ENCODE measurements around the gene FBXW5.
A peak's percentile ranks its signal among the peaks of the same experiment; 100 is the strongest.

FBXW5 gene

DNA sequence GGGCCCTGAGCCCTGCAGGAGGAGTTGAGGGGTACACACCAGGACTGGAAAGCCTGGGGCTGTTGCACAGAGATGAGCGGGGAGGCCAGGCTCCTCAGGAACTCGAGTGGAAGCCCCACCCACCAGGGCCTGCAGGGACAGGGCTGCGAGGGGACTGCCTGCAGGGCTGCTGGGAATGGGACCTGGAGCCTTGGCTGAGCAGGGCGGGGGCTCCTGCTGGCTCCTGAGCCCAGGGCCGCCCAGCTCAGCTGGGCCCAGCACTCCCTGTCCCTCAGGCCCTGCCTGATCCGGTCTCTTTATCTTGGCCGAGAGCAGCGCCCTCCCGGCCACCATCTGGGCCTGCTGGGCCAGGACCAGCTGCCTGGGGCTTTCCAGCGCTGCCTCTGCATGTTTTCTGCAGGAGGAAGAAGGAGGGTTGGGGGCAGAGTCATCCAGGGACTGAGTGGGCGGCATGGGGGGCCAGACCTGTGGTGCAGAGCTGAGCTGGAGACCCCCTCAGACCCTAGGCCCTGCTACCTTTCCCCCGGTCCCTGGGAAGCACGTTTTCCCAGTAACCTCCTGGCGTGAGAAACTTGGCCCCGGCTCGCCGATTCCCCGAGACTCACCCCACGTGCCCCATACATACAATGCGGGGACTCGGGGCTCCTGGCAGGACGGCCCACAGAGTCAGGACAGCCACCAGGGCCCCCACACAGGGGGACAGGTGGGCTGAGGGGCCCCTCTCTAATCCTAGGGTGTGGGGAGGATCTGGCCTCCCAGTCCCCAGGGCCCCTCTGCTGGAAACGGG is 16.9 kb upstream of the FBXW5 start:
- DNase-seq (ENCODE audit: low spot score), result no peak

DNA sequence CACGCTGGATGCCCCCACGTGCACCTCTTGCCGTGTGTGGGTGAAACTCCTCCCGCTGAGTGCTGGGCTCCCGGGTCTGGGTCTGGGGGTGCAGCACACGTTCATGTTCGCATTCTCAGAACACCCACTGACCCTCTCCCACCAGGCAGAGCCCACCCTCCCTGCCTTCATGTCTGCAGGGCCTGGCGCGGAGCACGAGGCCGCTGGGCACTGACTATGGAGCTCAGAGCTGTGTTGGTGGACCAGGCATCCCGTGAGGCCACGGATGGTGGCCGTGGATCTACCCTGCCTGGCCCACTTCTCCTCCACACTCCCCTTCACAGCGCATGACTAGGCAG is 16.4 kb upstream of the FBXW5 start:
- DNase-seq (ENCODE audit: low spot score), result no peak

DNA sequence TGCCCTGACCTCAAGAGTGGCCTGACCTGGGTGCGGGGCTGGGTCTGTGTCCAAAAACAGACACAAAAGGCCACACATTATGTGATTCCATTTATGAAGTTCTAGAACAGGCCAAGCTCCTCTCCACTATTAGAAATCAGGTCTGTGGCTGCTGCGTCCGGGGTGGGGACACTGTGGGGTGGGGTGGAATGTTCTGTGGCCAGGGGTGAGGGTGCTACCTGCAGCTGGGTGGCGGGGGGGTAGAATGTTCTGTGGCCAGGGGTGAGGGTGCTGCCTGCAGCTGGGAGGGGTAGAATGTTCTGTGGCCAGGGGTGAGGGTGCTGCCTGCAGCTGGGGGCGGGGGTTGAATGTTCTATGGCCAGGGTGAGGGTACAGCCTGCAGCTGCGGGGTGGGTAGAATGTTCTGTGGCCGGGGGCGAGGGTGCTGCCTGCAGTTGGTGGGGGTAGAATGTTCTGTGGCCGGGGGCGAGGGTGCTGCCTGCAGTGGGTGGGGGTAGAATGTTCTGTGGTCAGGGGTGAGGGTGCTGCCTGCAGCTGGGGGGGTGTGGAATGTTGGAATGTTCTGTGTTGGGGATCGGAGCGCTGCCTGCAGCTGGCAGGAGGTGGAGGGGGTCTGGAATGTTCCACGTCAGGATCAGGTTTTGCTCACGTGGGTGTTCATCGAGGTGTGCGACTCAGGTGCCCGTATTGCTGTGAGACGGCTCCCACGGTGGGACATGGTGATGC is 15.8 kb upstream of the FBXW5 start:
- no peak for DNase-seq (ENCODE audit: low spot score)

DNA sequence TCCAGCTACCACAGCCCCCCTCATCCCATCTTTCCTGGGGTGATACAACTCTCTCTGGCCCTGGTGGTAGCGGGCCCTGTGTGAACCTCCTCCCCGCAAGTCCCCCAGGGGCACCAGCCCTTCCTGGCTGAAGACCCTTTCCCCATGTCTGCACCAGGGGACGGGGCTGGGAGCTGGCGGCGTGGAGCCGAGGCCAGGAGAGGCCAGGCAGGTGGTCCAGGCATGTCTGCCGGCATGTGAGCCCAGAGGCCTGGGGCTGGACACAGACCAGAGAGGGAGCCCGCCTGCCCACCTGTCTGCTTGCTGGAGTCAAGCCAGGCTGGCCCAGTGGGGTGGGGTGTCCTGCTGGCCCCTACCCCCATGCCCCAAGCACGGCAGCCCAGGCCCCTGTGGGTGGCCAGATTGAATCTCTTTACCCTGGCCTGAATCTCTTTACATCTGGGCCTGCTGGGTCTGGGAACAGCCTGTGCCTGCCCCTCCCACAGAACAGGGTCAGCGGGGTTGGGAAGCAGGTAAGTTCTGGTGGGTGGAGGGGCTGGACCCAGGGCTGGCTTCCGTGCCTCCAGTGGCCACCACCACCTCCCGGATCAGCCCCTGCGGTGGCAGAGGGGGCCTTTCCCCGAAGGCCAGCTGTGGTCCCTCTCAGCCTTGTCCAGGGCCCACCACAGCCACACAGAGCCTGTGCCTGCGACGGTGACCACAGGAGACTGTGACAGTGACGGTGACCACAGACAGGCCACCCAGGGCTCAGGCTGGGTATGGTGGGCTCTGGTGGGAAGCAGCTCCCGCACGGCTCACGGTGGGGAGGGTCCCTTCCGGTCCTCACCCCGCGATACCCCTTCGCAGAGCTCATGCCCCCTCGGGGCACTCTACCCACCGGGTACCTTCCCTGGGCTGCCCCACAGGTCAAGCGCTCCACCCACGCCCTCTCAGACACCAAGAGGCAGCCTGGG is 14.6 kb upstream of the FBXW5 start:
- DNase-seq (ENCODE audit: low spot score), result no peak

DNA sequence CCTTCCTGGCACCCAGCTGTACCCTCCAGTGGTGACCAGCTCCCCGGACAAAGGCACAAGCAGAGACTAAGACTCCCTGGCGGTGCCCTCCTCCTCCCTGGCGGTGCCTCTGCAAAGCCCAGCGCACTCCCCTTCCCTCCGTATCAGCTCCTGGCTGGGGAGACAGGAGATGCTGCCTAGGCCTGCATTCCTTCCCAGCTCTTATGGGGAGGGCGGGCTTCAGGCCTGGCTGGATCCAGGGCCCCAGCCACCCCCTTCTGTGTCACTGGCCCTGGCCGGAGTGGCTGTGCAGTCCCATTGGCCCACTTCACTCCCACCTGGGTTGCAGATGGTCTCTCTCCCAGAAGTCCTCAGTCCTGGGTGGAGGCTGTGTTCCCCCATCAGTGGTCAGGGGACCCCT is 13.9 kb upstream of the FBXW5 start:
- DNase-seq (ENCODE audit: low spot score), result no peak

DNA sequence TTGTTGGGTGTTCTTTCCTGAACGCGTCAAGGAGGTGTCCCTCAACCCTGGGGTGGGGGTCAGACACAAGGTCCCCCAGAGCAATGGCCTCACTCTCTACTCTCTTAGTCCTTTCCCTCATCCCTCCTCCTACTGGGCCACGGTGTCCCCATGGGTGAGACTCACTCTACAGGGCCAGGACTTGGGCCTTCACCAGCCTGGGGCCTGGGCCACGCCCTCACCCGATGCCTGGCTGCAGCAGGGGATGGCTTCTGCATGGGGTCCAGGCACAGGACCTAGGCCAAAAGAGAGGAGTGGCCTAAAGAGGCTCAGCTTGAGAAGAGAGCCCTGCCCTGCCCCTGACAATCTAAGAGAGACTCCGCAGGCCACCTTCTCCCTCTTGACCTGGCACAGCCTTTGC is 13.4 kb upstream of the FBXW5 start:
- DNase-seq (ENCODE audit: low spot score), result no peak

DNA sequence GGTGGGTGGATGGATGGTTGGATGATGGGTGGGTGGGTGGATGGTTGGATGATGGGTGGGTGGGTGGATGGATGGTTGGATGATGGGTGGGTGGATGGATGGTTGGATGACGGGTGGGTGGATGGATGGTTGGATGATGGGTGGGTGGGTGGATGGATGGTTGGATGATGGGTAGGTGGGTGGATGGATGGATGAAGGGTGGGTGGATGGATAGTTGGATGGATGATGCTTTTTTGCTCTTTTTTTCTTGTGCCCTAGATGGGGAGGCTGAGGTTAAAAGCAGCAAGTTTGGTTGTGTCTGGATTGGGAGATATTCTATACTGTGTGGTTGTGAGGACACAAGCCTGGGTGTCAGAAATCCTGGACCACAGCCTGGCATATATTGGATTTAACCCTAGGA is 12.9 kb upstream of the FBXW5 start:
- DNase-seq (ENCODE audit: low spot score), result no peak

DNA sequence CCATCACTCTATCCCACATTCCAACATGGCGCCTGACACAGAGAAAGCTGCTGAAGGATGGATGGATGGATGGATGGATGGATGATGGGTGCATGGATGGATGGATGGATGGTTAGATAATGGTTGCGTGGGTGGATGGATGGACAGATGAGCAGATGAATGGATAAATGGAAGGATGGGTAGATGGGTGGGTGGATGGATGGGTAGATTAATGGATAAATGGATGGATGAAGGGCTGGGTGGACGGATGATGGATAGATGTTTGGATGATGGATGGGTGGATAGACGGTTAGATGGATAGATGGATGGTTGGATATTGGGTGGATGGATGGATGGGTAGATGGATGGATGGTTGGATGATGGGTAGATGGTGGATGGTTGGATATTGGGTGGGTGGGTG is 12.1 kb upstream of the FBXW5 start:
- DNase-seq (ENCODE audit: low spot score), result no peak

DNA sequence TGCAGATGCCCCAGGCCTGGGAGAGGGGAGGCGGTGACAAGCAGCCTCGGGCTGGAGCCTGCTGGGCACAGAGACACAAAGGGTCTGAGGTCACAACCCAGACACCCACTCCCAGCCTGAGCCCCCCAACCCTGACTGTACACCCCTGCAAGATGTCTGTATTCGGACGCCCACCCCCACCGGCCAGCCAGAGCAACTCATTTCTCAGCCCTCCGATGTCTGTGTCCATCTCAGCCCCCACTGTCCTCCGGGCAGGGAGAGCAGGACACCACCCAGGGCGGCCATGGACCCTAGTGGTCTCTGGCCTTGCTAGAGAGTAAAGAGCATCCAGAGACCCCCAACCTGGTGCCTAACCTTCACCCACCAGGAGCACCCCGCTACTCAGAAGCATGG is 11.4 kb upstream of the FBXW5 start:
- no peak for DNase-seq (ENCODE audit: low spot score)

DNA sequence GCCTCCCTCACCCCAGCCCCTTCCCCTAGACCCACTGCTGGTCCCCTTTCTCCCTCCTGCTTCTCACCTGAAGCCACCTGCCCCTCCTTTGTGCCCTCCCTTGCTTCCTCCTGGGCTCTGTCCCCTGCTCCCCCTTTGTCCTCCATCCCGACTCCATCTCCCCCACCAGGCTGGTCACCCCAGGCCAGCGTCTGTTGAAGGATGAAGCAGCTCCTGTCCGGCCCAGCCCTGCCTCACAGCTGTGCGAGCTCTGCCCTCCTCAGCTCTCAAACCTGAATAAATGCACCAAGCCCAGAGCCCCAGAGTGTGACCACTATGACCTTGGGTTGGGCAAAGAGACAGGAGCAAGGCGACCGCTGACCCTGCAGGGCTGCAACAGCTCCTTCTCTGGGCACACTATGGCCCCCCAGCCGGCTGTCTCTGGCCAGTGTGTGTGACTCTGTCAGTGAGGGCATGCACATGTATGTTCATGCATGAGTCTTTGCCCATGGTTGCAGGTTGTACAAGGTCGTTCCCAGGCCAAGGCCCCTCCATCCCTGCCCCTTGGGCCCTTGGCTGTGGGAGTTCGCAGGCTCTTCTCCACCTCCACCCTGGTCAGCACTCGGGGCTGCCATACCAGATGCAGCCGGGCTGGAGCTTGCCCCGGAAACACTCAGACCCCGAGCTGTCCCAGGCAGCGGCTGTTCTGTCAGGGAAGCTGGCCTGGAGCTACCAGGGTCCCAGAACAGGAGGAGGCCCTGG is 10.8 kb upstream of the FBXW5 start:
- DNase-seq (ENCODE audit: low spot score), result no peak

DNA sequence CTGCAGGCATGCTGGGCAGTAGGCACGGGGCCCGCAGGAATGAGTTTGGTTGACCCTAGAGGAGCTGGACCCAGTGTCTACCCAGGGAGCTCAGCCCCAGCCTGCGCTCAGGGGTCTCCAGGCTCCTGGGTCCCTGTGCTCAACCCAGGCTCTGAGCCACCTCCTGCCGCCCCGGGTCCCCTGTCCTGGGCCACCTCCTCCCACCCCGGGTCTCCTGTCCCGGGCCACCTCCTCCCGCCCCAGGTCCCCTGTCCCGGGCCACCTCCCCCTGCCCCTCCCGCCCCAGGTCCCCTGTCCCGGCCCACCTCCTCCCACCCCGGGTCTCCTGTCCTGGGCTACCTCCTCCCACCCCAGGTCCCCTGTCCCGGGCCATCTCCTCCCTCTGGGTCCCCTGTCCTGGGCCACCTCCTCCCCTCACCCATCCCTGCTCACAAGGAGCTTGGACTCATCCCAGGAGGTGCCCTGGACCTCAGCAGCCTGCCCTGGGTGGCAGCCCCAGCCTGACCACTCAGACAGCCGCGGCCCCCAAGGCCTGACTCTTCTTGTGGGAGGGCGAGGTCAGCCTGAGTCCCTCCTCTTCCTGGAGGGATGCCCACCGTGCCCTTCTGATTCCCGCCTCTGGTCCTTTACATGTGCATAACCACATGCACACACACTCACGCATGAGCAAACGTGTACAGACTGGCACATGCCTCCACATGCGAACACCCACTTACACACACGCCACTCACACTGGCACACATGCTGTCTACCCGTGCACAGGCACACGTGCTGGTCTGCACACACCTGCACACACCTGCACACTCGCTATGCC is 9.9 kb upstream of the FBXW5 start:
- no peak for DNase-seq (ENCODE audit: low spot score)

DNA sequence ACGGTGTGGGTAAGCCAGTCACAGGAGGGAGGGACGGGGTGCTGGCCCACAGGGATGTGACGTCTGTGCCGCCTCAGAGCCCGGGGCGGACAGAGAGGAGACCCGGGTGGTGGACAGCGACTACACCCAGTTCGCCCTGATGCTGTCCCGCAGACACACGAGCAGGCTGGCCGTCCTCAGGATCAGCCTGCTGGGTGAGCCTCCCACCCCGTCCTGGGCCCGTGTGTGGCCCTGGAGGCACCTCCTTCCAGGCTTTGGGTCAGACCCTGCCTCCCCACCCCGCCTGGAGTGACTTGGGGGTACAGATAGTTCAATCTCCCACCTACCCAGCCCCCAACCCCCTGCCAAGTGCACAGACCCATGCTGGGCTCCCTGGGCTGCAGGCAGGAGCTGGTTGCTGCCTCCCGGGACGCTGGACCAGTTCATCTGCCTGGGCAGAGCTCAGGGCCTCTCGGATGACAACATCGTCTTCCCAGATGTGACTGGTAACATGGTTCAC is 9.3 kb upstream of the FBXW5 start:
- DNase-seq (ENCODE audit: low spot score), result no peak

DNA sequence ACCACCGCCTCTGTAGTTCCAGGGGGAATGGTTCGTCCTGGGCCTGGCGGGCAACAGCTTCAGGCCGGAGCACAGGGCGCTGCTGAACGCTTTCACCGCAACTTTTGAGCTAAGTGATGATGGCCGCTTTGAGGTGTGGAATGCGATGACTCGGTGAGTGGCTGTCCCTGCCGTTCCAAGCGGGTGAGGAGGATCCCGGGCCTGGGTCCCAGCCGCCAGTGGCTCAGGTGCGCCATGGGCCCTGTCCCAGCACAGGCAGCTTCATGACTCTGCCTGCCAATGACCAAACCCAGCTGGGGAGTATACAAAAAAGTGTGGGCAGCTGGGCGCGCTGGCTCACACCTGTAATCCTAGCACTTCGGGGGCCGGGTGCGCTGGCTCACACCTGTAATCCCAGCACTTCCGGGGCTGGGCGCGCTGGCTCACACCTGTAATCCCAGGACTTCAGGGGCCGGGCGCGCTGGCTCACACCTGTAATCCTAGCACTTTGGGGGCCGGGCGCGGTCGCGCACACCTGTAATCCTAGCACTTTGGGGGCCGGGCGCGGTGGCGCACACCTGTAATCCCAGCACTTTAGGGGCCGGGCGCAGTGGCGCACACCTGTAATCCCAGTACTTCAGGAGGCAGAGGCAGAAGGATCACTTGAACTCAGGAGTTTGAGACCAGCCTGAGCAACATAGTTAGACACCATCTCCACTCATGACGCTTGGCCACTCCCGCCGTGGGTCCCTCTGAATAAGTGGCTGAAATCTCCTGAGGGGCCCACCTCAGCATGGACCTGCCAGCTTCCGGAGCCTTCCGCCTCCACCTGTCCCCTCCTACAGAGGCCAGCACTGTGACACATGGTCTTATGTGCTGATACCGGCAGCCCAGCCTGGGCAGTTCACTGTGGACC is 8.6 kb upstream of the FBXW5 start:
- DNase-seq (ENCODE audit: low spot score), result no peak

DNA sequence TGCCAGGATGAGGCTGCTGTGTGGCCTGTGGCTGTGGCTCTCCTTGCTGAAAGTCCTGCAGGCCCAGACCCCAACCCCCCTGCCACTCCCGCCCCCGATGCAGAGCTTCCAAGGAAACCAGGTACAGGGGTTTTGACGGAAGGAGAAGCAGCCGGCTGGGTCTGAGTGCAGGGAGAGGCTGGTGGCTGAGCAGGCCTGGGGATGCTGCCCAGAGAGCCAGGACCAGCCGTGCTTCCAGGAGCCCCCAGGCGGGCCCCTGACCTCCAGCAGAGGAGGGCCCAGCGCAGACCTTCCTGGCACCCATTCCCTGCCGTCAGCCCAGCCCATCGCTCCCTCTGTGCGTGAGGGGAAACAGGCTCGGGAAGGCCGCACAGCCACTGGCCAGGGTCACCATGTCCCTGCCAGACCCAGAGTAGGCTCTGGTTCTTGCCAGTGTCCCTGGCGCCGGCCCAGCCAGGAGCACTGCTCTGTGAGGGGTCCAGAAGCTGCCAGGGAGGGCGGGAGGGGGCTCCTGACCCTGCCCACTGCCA is 7.8 kb upstream of the FBXW5 start:
- DNase-seq (ENCODE audit: low spot score), result no peak

DNA sequence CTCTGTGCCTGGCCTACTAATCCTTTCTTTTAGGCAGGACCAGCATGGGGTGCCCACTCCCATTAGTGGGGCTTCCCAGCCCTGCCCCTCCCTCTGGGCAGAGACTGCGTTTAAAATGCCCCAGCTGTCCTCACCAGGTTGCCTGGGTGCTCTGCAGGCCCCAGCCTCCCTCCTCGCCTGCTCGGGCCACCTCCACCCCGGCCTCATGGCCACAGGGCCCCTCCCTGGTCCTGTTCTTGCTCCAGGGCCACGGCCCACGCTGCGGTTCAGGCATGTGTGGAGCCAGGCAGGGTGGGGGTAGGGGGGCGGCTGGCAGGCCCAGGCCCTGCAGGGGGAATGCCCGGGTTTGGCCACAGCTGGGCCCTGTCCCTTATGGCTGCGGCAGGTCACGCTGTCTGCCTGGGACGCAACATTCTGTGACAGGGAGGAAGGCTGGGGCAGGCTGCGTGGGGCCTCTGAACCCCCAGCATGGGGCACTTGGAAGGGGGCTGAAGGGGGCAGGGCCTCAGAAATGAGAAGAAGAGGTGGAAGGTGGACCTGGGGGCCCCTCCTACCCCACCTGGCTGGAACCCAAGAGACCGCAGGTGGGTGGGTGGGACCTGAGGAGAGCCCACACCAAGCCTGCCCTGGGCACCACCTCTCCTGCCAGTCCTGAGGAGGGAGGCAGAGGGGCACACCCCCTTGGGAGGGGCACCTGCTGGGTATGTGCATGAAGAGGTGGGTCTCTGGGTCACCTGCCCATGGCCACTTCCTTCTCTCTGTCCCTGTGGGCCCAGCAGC is 7.2 kb upstream of the FBXW5 start, which contains the start of gene LCN12:
LCN12 (plus strand) TSS at position 733 of the 780 bp plus-strand sequence. CDS start 55 bp downstream, outside the sequence.
- no peak for DNase-seq (ENCODE audit: low spot score)

DNA sequence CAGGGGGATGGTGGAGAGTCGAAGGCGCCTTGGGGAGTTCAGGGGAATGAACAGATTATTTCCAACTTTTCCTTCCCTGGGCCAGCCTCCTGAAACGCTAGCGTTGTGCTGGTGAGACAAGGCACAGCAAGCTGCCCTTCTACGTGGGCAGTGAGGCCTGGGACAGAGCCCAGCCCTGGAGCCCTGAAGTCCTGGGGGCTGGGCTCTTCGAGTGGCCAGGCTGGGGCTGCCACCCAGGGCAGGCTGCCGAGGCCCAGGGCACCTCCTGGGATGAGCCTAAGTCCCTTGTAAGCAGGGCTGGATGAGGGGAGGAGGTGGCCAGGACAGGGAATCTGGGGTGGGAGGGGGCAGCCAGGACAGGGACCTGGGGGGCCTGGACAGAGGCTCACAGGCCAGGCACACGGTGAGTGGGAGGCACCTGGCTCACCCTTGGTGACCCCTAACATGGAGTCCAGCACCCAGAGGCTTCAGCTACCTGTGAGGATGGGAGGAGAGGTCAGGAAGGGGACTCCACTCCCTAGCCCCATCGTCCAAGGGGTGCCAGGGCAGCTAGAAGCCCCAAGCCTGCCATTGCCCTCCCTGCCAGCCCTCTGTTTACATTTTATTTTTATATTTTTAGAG is 6.2 kb upstream of the FBXW5 start:
- no peak for DNase-seq (ENCODE audit: low spot score)

DNA sequence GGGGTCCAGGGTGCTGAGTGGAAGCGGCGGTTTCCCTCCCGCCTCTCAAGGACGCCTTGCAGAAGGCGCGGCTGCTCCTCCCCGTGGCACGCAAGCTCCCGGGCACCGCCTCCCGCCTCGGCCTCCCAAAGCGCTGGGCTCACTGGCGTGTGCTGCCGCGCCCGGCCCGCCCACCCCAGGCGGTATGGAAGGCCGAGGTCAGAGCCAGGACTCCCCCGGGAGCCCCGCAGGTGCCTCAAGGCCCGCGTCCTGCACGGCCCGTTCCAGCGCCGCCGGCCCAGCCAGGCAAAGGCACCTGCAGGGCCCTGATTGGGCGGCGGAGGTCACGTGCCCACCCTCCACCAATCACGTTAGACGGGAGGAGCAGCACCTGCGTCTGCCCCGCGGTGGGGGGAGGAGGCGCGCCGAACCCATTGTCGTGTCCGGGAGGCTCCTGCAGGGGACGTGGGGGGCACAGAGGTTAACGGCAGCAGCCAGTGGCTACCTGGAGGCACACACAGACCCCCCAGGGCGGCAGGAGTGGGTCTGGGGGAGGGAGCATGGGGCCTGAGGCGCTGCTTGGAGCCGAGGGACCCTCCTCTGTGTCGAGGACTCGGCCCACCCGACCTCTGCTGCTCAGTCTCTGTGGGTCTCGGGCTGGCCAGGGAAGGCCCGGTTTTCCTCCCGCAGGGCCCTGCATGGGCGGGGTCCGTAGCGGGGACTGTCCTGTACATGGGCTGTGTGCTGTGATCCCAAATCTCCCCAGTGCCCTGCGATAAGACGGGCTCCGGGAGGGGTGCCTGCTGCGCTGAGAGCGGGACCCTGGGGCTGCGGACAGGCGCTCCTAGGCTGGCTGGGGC is 5.5 kb upstream of the FBXW5 start:
- DNase-seq (ENCODE audit: low spot score), result peak; percentile 90

Measured in left forelimb (tissue), 1 donor.